GM23338 (cell line): ENCODE results near the gene PAX5.

Experiments used
- CREB1 ChIP-seq: fragments of 250-450 bp; sonication (Bioruptor Pico); IDR thresholded peaks from 2 replicates; pipeline ENCODE4 v1.5.0; 2020; ENCODE audit warnings: low read depth, mild to moderate bottlenecking, moderate library complexity
- CTCF ChIP-seq, 2 experiments: fragments of 200-600 bp in 1 of 2; sonication (generic) in 1 of 2; conservative IDR thresholded peaks; 2 replicates each; pipeline versions ENCODE4 v1.5.1 to v1.6.1; 2016 to 2017; ENCODE audit warnings: antibody characterized with exemption in 2 of 2, low read depth in 2 of 2, mild to moderate bottlenecking in 2 of 2, moderate library complexity in 1 of 2
- ETS1 ChIP-seq: IDR thresholded peaks from 2 replicates; pipeline ENCODE4 v1.6.1; 2016; ENCODE audit warnings: antibody characterized with exemption
- JUNB ChIP-seq: IDR thresholded peaks from one replicate; pipeline ENCODE4 v1.6.1; 2016; ENCODE audit warnings: antibody characterized with exemption; ENCODE audit not compliant: unreplicated experiment

GRCh38 chr9:37066139-37066725 lies 32.2 kb upstream of the PAX5 start:
- TF ChIP-seq CTCF (conservative IDR thresholded peaks at IDR 0.05; ENCODE audit: low read depth in 2 of 2) (no peak), CREB1 (no peak), JUNB (no peak), ETS1 (no peak)
